ENCODE data around the gene TFF3.

TFF3 gene

GRCh38 chr21:42330380-42331371 is 15.5 kb upstream of the TFF3 start:
- TF ChIP-seq CTCF (conservative IDR thresholded peaks at IDR 0.05; ENCODE audit: low read depth): no peak
- no peak for DNase-seq (ENCODE audit: low spot score)
- H3K27ac ChIP-seq: no peak overlapping the region
- ChIA-PET CTCF (interaction anchor here (0.6 kb wide), 1 partner anchor 743 kb away, joined by 4 read pairs; no protein-coding TSS in a partner anchor), POLR2A (ENCODE audit: low non-redundant PET) (no interaction called here)

GRCh38 chr21:42324896-42325295 is 9.7 kb upstream of the TFF3 start:
- no peak for DNase-seq (ENCODE audit: low spot score)
- H3K27ac ChIP-seq: no peak overlapping the region
- POLR2A ChIA-PET (ENCODE audit: low non-redundant PET): no interaction called here
- CTCF ChIA-PET: interaction anchor here (1.7 kb wide), 1 partner anchor 15 kb away, joined by 7 read pairs; no protein-coding TSS in a partner anchor
- no peak for TF ChIP-seq CTCF (conservative IDR thresholded peaks at IDR 0.05; ENCODE audit: low read depth)

GRCh38 chr21:42321845-42322244 is 6.6 kb upstream of the TFF3 start:
- H3K27ac ChIP-seq: no peak overlapping the region
- POLR2A ChIA-PET (ENCODE audit: low non-redundant PET): no interaction called here
- DNase-seq (ENCODE audit: low spot score): no peak
- CTCF ChIA-PET: no interaction called here
- TF ChIP-seq CTCF (conservative IDR thresholded peaks at IDR 0.05; ENCODE audit: low read depth): no peak

GRCh38 chr21:42321231-42321630 is 6.0 kb upstream of the TFF3 start:
- H3K27ac ChIP-seq: no peak overlapping the region
- TF ChIP-seq CTCF (conservative IDR thresholded peaks at IDR 0.05; ENCODE audit: low read depth): no peak
- CTCF ChIA-PET: interaction anchor here (1.1 kb wide), 1 partner anchor 12 kb away, joined by 4 read pairs; no protein-coding TSS in a partner anchor
- POLR2A ChIA-PET (ENCODE audit: low non-redundant PET): no interaction called here
- DNase-seq (ENCODE audit: low spot score): no peak

GRCh38 chr21:42320791-42321190 is 5.6 kb upstream of the TFF3 start:
- DNase-seq (ENCODE audit: low spot score): no peak
- ChIA-PET CTCF (interaction anchor here (1.1 kb wide), 1 partner anchor 11 kb away, joined by 4 read pairs; no protein-coding TSS in a partner anchor), POLR2A (ENCODE audit: low non-redundant PET) (no interaction called here)
- no peak for TF ChIP-seq CTCF (conservative IDR thresholded peaks at IDR 0.05; ENCODE audit: low read depth)
- no peak overlapping the region for H3K27ac ChIP-seq

- DNase-seq (ENCODE audit: low spot score): no peak
- POLR2A ChIA-PET (ENCODE audit: low non-redundant PET): no interaction called here
- no peak overlapping the region for H3K27ac ChIP-seq
- CTCF ChIA-PET: no interaction called here
- TF ChIP-seq CTCF (conservative IDR thresholded peaks at IDR 0.05; ENCODE audit: low read depth): no peak
Measured at GRCh38 chr21:42319851-42320572, 4.8 kb upstream of the TFF3 start.
